ENCODE data around the gene CA7. TPM values are rescaled to one million over a fixed set of nuclear protein-coding genes. Genes with fewer than 3 reads are reported as not detected.

The CA7 gene
- total RNA-seq, 4 donors from 2014 or later = not detected

- no peak for TF ChIP-seq CTCF (IDR thresholded peaks at IDR 0.05; ENCODE audit: low read depth)
Observed at GRCh38 chr16:66899310-66899944, 55.2 kb downstream of the CA7 start.

- no peak for TF ChIP-seq CTCF (IDR thresholded peaks at IDR 0.05; ENCODE audit: low read depth)
Observed at GRCh38 chr16:66899945-66900710, 55.9 kb downstream of the CA7 start.

DNA sequence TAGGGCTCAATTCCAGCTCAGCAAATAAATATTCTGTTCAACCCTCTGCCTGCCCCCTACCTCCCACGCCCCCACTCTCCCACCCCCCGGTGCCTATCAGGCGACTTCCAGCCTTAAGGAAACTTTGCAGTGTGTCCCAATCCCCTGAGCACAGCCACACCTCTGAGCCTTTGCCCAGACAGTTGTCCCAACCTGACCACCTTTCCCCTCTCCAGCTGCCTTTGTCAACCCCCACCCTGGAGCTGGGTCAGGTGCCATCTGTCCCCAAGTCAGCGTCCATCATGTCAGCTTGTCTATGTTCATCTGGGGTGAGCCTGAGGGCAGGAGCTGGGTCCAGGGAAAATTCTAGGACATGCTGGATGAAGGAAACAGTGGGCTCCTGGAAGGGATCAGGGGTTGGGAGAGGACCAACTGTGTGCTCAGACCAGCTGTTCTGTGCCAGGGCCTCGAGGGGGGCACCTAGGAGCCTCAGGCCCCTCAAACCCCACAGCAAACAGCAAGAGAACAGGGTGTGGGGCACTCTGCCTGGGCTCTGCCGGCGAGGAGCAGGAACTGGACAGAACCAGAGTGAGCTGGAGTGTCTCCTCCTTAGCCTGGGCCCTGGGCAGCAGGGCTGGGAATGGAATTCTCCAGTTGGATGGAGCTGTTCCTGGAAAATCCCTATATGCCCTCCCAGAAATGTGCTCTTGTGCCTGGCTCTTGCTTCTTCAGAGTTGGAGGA is 56.7 kb downstream of the CA7 start:
- TF ChIP-seq CTCF (IDR thresholded peaks at IDR 0.05; ENCODE audit: low read depth) = no peak

DNA sequence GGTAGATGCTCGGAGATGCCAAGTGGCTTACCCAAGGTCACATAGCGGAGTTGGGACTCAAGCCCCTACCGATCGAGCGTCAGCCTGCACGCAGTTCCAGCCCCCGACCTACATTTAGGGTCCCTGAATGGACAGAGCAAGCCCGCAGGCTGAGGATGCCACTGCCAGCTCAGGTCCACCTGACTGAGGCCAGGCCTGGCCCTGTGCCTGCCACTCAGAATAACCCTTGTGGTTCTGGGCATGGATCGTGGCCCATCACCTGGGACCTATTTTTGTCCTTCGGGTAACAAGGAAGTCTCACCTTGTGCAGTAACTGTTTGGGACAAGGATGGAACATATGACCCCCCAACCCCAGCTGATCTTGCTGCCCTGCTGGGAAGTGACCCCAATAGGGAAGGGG is 57.4 kb downstream of the CA7 start:
- TF ChIP-seq CTCF (IDR thresholded peaks at IDR 0.05; ENCODE audit: low read depth) = no peak

DNA sequence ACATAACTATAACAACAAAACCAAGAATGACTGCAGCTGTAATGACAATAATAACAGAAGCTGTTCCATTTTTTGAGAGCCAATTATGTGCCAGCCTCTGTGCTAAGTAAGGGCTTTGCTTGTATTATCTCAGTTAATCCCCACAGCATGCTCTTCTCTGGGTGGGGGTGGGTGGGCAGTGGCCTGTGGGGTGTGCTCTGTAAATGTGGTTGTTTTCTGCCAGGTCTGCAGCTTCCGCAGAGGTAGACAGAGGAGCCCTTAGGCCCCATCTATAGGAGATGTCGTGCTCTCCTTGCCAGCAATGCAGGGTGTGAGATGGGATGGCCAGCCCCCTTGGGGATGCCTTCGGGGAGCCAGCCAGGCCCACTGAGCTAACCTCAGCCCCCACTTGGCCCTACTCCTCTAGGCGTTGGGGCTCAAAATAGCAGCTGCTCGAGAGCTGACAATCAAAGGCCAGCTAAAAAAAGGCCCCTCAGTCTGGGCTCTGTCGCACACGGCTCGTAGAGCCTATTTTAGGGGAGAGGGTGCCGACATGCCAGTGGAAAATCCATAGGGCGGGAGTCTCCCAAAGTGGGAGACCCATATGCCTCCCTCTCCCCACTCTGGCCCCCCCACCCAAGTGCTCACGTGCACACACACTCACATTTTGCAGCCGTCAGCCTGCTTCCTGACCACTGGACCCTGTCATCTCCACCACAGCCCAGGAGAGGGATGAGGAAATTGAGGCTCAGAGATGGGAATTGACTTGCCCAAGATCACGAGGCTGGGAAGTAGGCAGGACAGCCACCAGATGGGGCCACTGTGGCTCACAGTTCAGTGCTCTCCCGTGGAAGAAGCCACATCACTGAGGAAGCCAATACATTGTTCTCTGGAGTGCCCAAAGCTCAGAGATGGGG is 58.7 kb downstream of the CA7 start:
- TF ChIP-seq CTCF (IDR thresholded peaks at IDR 0.05; ENCODE audit: low read depth) = no peak

Other genes starting within 250 kb of the CA7 start
- 100 to 1,000 TPM in 1 of 4 donors, 10 to 100 TPM in 3; 27.5 to 101 (median 43.1) TPM for gene CMTM3, start 239.7 kb upstream of the CA7 start, total RNA-seq
- 10 to 100 TPM; 12.1 to 16.0 (median 13.0) TPM for gene CMTM4, start 147.7 kb upstream of the CA7 start, total RNA-seq
- 100 to 1,000 TPM; 123 to 210 (median 165) TPM for gene DYNC1LI2, start 92.8 kb upstream of the CA7 start, total RNA-seq
- under 1 TPM in 2 of 4 donors, not detected in 2; 0.33 to 0.68 TPM for gene TERB1, start 42.8 kb upstream of the CA7 start, total RNA-seq
- 10 to 100 TPM; 38.2 to 56.4 (median 46.4) TPM for gene NAE1, start 13.4 kb upstream of the CA7 start, total RNA-seq
- gene PDP2, start 36.1 kb downstream of the CA7 start, total RNA-seq = 10 to 100 TPM; 16.5 to 43.3 (median 31.1) TPM
- not detected for gene CDH16, start 74.5 kb downstream of the CA7 start, total RNA-seq
- 10 to 100 TPM in 2 of 4 donors, 1 to 10 TPM in 2; 2.4 to 15.9 (median 9.8) TPM for gene RRAD, start 81.1 kb downstream of the CA7 start, total RNA-seq
- gene CIAO2B, start 90.0 kb downstream of the CA7 start, total RNA-seq = 10 to 100 TPM; 59.2 to 67.0 (median 63.7) TPM
- gene CES2, start 91.1 kb downstream of the CA7 start, total RNA-seq = 10 to 100 TPM; 26.9 to 56.7 (median 35.1) TPM
- gene CES3, start 116.9 kb downstream of the CA7 start, total RNA-seq = 1 to 10 TPM in 3 of 4 donors, under 1 TPM in 1; 0.16 to 3.1 (median 1.9) TPM
- 10 to 100 TPM in 1 of 4 donors, 1 to 10 TPM in 3; 5.4 to 25.2 (median 6.6) TPM for gene CES4A, start 144.2 kb downstream of the CA7 start, total RNA-seq
- gene CBFB, start 184.7 kb downstream of the CA7 start, total RNA-seq = 10 to 100 TPM; 35.2 to 46.2 (median 42.4) TPM